Activated CD4-positive, alpha-beta T cell treated with anti-CD3 and anti-CD28 coated beads for 1 hour (primary cell): Measurements from ENCODE around the gene SVOPL.
"Not testable (repeated sequence)": the region's sequence is repeated elsewhere in the genome, so short reads cannot be mapped to it uniquely, and the experiment has no call there.

Experiments
- DNase-seq: peaks from one replicate; pipeline ENCODE4 v3.0.0-alpha.2; 2020

Gene SVOPL

DNA sequence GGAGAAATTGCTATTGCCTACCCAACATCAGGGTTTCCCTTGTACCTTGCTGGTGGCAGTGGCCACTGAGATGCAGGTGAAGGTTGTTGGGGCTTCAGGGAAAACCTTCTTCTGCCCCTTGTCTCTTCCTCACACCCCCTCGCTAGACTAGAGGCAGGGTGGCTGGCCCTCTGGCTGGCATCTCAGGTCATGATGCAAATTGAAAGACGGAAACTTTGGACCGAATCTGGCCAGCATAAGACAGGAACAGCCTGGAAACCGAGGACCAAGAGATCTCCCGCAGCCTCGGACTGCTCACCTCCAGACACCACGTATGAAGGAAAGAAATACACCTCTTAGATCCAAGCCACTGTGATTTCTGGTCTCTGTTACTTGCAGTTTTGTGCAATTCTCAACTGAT lies 2.9 kb downstream of the SVOPL start:
- no peak for DNase-seq

DNA sequence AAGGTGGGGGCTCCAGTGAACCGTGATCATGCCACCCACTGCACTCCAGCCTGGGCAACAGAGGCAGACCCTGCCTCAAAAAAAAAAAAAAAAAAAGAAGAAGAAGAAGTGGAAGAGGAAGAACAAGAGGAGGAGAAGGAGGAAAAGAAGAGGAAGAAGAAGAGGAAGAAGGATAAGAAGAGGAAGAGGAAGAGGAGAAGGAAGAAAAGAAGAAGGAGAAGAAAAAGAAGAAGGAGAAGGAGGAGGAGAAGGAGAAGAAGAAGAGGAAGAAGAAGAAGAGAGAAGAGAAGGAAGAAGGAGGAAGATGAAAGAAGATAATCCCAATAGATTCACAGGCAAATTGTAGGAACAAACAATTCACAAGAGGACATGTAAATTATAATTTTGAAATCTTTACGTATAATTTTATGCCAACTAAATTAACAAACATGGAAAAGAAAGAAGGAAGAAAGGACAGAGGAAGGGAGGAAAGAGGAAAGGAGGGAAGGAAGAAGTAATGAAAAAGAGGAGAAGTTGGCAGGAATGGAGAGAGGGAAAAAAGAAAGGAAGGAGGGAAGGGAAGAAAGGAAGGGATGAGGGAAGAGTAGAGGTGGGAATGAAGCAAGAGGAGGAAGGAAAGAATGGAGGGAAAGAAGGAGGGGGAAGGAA lies 3.5 kb downstream of the SVOPL start:
- DNase-seq: no peak

DNA sequence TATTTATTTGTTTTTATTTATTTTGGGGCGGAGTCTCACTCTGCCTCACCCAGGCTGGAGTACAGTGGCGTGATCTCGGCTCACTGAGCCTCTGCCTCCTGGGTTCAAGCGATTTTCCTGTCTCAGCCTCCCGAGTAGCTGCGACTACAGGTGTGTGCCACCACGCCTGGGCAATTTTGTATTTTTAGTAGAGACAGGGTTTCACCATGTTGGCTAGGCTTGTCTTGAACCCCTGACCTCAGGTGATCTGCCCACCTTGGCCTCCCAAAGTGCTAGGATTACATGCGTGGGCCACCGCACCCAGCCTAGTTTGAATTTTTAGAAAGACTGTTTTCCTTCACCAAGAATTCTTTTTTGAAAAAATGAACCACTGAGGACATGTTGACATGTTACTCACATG lies 5.4 kb downstream of the SVOPL start:
- DNase-seq: not testable (repeated sequence)

DNA sequence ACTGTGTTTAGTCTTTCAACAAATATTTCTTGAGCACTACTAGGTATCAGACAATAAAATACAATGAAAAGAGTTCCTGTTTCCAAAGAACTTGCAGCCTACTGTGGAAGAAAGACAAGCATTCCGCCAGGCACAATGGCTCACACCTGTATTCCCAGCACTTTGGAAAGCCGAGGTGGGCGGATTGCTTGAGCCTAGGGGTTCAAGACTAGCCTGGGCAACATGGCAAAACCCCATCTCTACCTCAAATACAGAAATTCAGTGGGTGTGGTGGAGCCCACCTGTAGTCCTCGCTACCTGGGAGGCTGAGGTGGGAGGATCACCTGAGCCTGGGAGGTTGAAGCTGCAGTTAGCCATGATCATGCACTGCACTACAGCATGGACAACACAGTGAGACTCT lies 6.1 kb downstream of the SVOPL start:
- no peak for DNase-seq

DNA sequence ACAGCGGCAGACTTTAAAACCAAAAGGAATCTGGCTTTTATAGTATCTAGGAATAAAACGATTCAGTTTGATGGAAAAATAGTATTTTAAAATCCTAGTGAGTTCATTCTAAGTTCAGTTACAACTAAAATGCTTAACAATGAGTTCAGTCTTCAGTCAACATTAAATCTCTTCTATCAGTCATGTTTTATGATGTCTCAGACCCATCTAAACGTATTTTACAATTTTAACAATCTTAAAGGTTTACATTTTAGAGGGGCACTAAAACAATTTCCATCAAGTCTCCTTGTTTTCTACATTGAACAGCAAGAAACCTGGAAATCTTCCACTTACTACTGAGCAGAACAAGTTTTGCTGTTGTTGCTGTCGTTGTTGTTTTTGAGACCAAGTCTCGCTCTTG lies 10.0 kb downstream of the SVOPL start:
- no peak for DNase-seq

DNA sequence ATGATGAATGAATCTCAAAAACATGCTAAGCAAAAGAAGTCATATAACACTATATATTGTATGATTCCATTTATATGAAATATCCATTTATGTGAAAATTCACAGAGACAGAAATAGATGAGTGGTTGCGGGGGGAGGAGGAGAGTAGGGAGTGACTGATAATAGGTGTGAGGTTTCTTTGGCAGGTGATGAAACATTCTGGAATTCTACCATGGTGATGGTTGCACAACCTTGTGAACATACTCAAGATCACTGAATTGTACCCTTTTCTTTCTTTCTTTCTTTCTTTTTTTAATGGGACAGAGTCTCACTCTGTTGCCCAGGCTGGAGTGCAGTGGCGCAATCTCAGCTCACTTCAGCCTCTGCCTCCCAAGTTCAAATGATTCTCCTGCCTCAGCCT lies 10.7 kb downstream of the SVOPL start:
- DNase-seq: no peak

DNA sequence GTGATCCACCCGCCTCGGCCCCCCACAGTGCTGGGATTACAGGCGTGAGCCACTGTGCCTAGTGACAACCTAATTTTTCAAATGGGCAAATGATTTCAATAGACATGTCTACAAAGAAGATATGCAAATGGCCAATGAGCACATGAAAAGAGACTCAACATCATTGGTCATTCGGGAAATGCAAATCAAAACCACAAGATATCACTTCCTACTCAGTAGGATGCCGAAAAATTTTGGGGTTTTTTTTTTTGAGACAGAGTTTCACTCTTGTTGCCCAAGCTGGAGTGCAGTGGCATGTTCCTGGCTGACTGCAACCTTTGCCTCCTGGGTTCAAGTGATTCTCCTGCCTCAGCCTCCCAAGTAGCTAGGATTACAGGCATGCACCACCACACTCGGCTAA lies 13.1 kb downstream of the SVOPL start:
- not testable (repeated sequence) for DNase-seq

DNA sequence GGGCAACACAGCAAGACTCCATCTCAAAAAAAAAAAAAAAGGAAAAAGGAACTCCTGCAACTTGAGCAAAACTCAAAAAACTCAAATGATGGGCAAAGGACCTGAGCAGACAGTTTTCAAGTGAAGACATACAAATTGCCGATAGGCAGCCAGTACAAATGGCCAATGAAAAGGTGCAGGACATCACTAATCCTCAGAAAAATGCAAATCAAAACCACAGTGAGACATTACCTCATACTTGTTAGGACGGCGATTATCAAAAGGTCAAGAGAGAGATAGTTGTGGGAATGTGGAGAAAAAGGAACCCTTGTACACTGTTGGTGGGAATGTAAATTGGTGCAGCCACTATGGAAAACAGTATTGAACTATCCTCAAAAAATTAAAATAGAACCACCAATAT lies 16.8 kb downstream of the SVOPL start:
- no peak for DNase-seq

DNA sequence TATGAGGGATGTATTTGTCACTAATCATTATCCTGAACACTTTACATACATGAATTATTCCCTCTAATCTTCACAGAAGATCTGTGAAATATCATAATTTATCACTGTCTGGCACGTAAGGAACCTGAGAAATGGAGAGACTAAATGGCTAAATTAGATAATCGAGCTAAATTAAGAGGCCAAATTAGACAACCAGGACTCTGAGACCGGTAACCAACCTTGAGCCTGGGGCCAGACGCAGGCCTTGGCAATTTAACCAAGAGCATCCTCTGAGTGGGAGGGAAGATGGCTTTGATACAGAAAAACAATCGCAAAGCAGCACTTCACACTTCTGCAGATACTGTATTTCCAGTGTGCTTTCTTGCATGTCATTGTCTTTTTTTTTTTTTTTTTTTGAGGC lies 21.4 kb downstream of the SVOPL start:
- DNase-seq: no peak

DNA sequence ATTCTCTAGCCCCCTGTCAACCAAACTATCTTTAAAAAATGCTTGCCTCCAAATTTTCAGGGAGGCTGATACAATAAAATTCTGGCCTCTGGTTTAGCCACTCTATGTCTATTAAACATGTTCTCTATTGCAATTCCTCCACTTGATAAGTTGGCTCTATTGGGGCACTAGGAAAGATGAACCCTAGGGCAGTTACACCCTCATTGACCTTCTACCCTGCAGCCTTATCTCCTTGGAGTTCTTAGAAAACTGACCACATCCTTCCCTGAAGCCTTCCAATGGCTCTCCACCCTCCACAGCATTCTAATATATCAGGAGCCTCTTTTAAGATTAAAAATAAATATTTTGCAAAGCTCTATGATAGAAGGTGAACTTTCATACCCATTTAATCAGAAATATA lies 30.6 kb downstream of the SVOPL start:
- no peak for DNase-seq

DNA sequence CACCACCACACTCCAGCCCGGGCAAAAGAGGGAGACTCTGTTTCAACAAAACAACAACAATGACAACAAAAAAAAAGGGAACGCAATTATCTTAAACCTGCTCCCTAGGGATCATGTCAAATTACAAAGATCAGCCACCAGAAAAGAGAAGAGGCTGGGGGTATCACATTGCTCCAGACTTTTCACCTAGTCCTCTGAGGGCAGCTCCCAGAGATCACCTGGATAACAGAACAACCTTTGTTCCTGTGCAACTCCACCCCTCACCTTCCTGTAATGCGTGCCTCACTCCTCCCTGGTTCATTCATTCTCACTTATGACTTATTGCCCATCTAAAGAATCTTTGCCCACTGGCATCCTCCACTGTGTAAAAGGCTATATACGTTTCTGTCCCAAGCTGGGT lies 31.8 kb downstream of the SVOPL start:
- DNase-seq: no peak

DNA sequence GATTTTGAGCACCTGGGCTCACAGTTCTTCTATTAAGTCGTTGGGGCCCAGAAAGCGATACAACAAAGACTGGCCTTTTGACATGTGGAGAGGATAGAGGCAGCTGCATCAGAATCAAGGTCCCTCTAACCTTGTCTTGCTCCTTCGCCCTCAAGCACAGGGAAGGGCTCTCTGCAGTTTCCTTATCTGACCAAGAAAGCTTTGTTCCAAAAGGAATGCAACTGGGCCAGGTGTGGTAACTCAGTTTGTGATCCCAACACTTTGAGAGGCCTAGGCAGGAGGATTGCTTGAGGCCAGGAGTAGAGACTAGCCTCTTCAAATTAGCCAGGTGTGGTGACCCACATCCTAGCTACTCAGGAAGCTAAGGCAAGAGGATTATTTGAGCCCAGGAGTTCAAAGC lies 32.2 kb downstream of the SVOPL start:
- no peak for DNase-seq

DNA sequence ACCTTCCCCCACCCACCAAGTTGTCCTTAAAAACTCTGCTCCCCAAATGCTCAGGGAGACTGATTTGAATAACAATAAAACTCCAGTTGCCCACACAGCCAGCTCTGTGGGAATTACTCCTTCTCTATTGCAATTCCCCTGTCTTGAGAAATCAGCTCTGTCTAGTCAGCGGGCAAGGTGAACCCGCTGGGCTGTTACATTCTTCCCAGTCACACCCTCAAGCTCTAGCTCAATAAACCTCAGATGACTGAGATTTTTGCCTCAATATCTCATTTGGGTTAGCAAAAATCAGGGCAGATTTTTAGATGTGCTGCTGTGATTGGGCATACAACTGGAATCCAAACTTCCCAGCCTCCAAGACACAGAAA lies 32.9 kb downstream of the SVOPL start:
- no peak for DNase-seq

DNA sequence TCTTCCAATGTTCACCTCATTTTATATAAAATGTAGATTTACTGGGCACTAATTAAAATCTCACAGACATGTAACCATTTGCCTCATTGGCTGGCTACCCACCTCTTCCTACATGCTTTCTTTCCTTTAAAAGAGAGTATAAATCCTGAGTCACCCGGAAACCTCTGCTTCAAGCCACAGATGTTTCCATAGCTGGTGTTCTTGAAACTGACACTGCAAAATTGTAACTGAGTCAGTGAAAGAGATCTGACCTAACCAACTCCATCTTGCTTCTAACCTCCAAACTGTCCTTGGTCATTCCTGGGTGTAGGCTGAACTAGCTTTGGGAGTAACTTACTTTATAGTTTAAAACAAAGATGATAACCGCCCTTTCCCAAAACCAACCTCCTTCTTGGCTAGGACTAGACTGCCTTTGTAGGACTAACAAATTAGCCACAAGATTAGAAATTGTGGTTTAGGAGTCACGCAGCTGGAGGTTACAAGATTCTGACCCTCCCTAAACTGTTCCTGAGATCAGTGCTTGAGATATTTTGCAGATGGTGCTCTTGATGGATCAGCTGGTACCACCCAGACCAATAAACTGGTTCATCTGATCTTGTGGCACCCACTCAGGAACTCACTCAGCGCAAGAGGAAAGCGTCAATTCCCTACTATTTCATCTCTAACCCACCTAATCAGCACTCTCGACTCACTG lies 33.5 kb downstream of the SVOPL start:
- no peak for DNase-seq

DNA sequence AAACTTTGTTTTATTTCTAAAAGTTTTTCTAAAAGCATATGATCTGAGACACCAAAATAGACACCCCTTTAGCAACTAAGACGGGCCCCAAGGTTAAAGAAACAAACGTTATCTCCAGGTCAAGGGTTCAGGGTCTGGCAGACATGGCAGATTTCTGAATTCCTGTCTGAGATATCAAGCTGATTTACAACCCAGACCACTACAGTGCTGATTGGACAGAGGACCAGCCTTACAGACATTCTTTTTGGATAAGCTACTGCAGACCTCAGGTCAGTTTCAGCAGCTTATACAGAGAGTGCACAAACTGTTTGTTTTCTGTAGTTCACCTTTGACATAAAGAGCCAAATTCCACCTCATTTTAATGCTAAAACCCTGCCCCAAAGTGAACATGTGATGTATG lies 34.8 kb downstream of the SVOPL start:
- no peak for DNase-seq

DNA sequence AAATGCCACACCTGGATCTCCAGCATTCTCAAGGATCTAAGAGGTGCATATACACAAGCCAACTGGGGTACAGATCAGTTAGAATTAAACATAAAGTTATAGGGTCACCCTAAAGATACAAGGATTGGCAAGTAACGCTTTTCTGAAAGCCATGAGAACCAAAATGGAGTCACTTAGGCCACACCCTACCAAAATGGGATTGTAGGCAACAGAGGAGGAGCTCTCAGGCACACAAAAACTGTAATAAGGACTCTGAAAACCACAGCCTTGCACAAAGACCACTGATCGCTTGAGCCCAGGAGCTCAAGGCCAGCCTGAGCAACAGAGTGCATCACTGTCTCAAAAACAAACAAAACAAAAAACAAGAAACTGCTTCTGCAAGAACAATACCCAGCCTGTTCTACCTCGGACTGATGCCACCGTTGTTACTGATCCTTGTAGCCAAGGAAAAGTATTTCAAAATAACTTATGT lies 35.5 kb downstream of the SVOPL start:
- DNase-seq: no peak

DNA sequence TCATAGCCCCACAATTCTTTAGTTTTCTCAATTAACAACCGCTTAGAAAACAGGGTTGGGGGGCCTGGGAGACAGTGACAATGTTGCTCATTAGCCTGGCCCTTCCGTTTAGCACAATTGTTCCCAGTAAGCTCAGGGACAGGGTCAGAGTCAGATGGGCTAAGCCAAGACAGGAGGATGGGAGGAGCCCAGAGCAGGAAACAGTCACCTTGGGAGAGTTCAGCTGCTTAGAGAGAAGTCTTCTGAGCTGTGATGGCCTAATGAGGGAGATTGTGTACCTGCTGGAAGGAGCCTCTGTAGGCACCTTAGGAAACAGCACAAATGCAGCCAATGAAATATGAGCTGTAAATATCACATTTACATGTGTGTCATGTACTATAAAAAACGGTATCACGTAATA lies 35.9 kb downstream of the SVOPL start:
- DNase-seq: no peak

DNA sequence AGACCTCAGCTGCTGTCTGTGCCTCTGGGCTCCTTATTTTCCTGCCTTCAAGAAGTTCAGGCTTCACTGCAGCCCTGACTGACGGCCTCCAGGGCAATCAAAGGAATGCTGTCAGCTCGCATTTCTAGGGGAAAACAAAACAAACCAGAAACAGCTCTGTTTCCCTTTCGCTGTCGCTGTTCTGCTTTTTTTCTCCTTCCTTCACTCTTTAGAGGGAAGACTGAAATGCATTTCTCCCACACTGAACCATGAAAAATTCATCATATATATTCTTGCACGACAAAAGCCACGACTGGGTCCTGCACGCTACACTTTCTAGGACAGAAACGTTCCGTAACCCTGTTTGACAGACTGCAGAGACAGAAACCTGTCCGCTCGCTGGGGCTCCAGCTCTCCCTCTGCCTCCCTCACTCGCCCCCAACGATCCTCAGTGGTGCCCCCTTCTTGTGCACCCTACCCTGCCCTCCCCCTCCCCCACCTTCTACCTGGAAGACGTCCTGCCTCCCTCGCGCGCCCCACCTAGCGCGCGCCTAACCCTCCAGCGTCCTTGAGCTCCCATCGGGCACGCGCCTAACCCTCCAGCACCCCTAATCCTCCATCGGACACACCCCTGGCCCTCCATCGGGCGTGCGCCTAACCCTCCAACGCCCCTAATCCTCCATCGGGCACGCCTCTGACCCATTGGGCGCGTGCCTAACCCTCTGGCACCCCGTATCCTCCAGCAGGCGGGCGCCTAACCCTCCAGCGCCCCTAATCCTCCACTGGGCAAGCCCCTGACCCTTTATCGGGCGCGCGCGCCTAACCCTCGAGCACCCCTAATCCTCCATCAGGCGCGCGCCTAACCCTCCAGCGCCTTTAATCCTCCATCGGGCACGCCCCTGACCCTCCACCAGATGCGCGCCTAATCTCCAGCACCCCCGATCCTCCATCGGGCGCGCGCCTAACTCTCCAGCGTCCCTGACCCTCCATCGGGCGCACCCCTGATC lies 37.1 kb downstream of the SVOPL start:
- DNase-seq: no peak

DNA sequence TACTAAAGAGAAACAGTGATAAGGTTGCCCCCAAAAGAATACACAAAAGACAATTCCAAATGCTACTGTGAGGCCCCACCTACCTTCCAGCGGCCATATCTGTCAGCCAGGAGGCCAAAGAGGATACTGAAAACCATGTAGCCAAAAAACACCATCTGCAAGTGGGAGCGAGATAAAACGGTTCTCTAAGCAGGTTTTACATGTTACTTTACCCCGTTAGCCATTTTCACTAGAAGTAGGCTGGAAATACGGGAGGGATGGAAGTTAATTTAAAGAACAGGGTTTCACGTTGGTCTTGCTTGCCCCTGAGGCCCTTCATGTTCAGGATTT lies 38.2 kb downstream of the SVOPL start:
- no peak for DNase-seq

DNA sequence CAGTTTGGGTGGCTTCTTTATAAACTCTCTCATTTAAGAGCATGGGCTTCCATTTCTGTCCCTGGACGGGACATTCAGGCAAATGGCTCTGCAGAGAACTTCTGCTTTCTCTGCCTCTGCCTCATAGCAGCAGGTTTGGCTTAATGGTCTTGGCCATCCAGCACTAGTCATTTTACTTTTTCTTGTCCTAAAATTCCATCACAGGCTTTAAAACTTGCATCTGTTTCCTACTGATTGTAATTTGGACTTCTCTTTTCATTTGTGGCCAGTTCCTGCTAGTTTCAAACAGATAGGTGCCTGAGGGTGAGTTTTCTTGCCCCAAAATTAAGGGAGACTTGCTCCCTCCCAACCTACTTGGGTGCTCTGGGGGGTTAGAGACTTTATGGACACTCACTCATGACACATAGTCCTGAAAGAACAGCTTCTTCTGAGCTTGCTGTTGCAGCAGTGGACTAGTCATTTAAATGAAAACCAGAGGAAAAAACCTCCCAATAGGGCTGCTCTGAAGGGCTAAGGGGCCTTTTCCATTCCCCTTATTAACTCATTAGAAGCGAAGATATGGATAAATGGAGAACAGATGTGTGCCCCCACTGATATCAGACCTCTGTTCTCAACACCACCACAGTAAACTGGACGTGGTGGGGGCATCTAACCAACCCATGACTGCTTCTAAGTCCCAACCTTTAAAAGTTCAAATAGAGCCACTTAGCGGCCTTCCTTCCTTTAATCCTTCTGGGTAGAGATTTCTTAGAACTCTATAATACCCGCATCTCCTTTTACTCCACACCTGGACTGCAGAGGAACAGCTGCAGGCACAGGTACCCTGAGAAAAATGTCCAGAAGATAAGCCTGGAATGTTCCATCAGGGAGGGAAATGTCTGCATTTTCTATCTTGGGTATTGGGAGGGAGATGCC lies 38.8 kb downstream of the SVOPL start:
- DNase-seq: no peak

DNA sequence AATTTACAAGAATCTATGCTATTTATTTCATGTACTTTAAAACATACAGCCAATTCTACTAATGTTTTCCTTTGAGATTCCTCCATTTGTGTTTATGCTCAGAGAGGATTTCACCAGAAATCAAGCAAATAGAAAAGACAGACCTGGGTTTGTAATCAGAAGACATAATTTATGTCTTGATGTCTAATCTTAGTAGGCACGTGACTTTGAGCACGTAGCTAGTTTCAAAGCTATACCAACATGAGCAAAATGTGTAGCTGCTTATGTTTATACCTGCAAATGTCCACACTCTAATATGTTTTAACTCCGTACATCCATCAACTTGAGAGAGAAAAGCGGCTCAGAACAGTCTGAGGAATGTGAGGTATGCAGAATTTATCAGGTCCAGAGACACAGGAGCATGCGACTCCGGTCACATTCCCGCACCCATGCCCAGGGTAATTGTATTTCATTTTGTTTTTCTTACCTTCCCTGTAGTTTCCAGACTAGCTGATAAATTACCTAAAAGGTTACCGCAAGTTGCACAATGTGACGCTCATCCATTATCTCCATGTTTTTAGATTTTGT lies 40.0 kb downstream of the SVOPL start:
- no peak for DNase-seq

DNA sequence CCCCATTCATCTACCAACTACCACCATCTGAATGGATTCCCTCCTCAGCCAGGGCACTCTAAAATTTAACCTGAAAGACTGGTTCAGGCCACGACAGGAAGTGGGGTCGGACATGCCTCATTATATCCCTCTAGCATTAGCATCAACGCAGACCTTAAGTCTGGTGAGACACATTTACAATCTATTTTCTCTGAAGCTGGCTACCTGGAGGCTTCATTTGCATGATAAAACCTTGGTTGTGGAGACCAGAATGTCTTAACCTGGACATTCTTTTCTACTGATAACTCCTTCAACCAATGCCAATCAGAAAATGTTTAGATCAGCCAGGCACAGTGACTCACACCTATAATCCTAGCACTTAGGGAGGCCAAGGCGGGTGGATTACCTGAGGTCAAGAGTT lies 42.3 kb downstream of the SVOPL start:
- DNase-seq: no peak
